HEK293T (cell line): Measurements from ENCODE around the gene IL4I1.
A peak's percentile ranks its signal among the peaks of the same experiment; 100 is the strongest.

Experiments used
- CTCF ChIA-PET: fragments of 350-600 bp; formaldehyde crosslinking; extraction: SDS; loops from one replicate; lab custom pipeline; 2021; ENCODE audit warnings: antibody characterized with exemption, inconsistent platforms; lab: Yijun Ruan, JAX
- POLR2A ChIA-PET: fragments of 350-600 bp; formaldehyde crosslinking; extraction: SDS; loops from one replicate; lab custom pipeline; 2020; ENCODE audit warnings: antibody characterized with exemption, inconsistent platforms; lab: Yijun Ruan, JAX
- DNase-seq: peaks from one replicate; pipeline ENCODE4 v3.0.0; 2012; ENCODE audit warnings: mixed read lengths; ENCODE audit errors: extremely low spot score
- ARNT ChIP-seq: fragments of 450-650 bp; IDR thresholded peaks from 2 replicates; pipeline ENCODE4 v1.6.1; 2017; ENCODE audit warnings: mild to moderate bottlenecking
- BHLHE40 ChIP-seq: fragments of 450-650 bp; IDR thresholded peaks from 2 replicates; pipeline ENCODE4 v1.6.1; 2016; ENCODE audit warnings: mild to moderate bottlenecking, moderate library complexity, borderline replicate concordance
- CTBP1 ChIP-seq: fragments of 450-650 bp; IDR thresholded peaks from 2 replicates; pipeline ENCODE4 v1.6.1; 2016; ENCODE audit warnings: borderline replicate concordance
- ELF4 ChIP-seq: fragments of 450-650 bp; IDR thresholded peaks from 2 replicates; pipeline ENCODE4 v1.6.1; 2017; ENCODE audit warnings: antibody characterized with exemption
- FOXA1 ChIP-seq: fragments of 450-650 bp; IDR thresholded peaks from 2 replicates; pipeline ENCODE4 v1.6.1; 2016; ENCODE audit warnings: mild to moderate bottlenecking
- FOXK2 ChIP-seq: fragments of 450-650 bp; IDR thresholded peaks from 2 replicates; pipeline ENCODE4 v1.6.1; 2016; ENCODE audit warnings: mild to moderate bottlenecking
- FOXM1 ChIP-seq: fragments of 450-650 bp; IDR thresholded peaks from 2 replicates; pipeline ENCODE4 v1.6.1; 2017; ENCODE audit warnings: mild to moderate bottlenecking, borderline replicate concordance
- HDGF ChIP-seq: fragments of 450-650 bp; IDR thresholded peaks from 2 replicates; pipeline ENCODE4 v1.6.1; 2017; ENCODE audit warnings: antibody characterized with exemption, borderline replicate concordance
- L3MBTL2 ChIP-seq: fragments of 450-650 bp; conservative IDR thresholded peaks from 2 replicates; pipeline ENCODE4 v1.6.1; 2016; ENCODE audit warnings: mild to moderate bottlenecking
- LEF1 ChIP-seq: fragments of 450-650 bp; IDR thresholded peaks from 2 replicates; pipeline ENCODE4 v1.6.1; 2017; ENCODE audit warnings: mild to moderate bottlenecking, borderline replicate concordance
- NFRKB ChIP-seq: fragments of 450-650 bp; IDR thresholded peaks from 2 replicates; pipeline ENCODE4 v1.6.1; 2016; ENCODE audit warnings: mild to moderate bottlenecking, moderate library complexity
- SP1 ChIP-seq: fragments of 450-650 bp; IDR thresholded peaks from 2 replicates; pipeline ENCODE4 v1.6.1; 2017
- SUZ12 ChIP-seq: fragments of 450-650 bp; IDR thresholded peaks from 2 replicates; pipeline ENCODE4 v1.6.1; 2016; ENCODE audit warnings: mild to moderate bottlenecking
- TARDBP ChIP-seq: fragments of 450-650 bp; IDR thresholded peaks from 2 replicates; pipeline ENCODE4 v1.6.1; 2016
- ZNF384 ChIP-seq: fragments of 450-650 bp; IDR thresholded peaks from 2 replicates; pipeline ENCODE4 v1.6.1; 2016
- TF ChIP-seq, protein P1 (sequence below): fragments of 450-650 bp; IDR thresholded peaks from 2 replicates; pipeline ENCODE4 v1.6.1; 2016

Gene IL4I1

GRCh38 chr19:49858088-49858985, 38.4 kb downstream of the IL4I1 start:
- DNase-seq, result no peak
- POLR2A ChIA-PET, result interaction anchor here (0.9 to 1.6 kb wide), 2 partner anchors 11 to 53 kb away, joined by 4 to 10 read pairs; no protein-coding TSS in a partner anchor
- CTCF ChIA-PET, result no interaction called here
- TF ChIP-seq, protein P1, sequence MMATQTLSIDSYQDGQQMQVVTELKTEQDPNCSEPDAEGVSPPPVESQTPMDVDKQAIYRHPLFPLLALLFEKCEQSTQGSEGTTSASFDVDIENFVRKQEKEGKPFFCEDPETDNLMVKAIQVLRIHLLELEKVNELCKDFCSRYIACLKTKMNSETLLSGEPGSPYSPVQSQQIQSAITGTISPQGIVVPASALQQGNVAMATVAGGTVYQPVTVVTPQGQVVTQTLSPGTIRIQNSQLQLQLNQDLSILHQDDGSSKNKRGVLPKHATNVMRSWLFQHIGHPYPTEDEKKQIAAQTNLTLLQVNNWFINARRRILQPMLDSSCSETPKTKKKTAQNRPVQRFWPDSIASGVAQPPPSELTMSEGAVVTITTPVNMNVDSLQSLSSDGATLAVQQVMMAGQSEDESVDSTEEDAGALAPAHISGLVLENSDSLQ, result no peak
- TF ChIP-seq HDGF (no peak), LEF1 (no peak), FOXK2 (no peak), ELF4 (0 out of 2 replicates have a peak, but pooled peaks have one; percentile 13), CTBP1 (no peak)

GRCh38 chr19:49857838-49858087, 38.9 kb downstream of the IL4I1 start:
- no peak for DNase-seq
- CTCF ChIA-PET, result no interaction called here
- no peak for TF ChIP-seq SUZ12
- no peak for TF ChIP-seq ARNT
- TF ChIP-seq ELF4, result no peak
- TF ChIP-seq, protein P1, result no peak
- no peak for TF ChIP-seq LEF1
- TF ChIP-seq L3MBTL2, result no peak
- no peak for TF ChIP-seq NFRKB
- TF ChIP-seq FOXK2, result no peak
- no peak for TF ChIP-seq FOXM1
- no peak for TF ChIP-seq ZNF384
- no peak for TF ChIP-seq SP1
- TF ChIP-seq FOXA1, result no peak
- TF ChIP-seq HDGF, result no peak
- TF ChIP-seq CTBP1, result no peak
- no peak for TF ChIP-seq TARDBP
- POLR2A ChIA-PET, result interaction anchor here (0.9 to 1.6 kb wide), 2 partner anchors 11 to 53 kb away, joined by 4 to 10 read pairs; no protein-coding TSS in a partner anchor

- no peak for TF ChIP-seq SUZ12
- TF ChIP-seq FOXM1, result no peak
- no peak for TF ChIP-seq HDGF
- TF ChIP-seq FOXA1, result no peak
- no peak for TF ChIP-seq NFRKB
- TF ChIP-seq, protein P1, result no peak
- no peak for TF ChIP-seq TARDBP
- TF ChIP-seq L3MBTL2, result no peak
- TF ChIP-seq FOXK2, result no peak
- TF ChIP-seq ARNT, result no peak
- TF ChIP-seq CTBP1, result no peak
- no peak for TF ChIP-seq LEF1
- no peak for TF ChIP-seq BHLHE40
- no peak for TF ChIP-seq SP1
- no peak for TF ChIP-seq ZNF384
- no peak for TF ChIP-seq ELF4
- CTCF ChIA-PET, result no interaction called here
- POLR2A ChIA-PET, result interaction anchor here (0.9 to 1.6 kb wide), 3 partner anchors 8 to 52 kb away, joined by 4 to 10 read pairs (median 5); no protein-coding TSS in a partner anchor
Measured at GRCh38 chr19:49857061-49857837, 39.4 kb downstream of the IL4I1 start.

GRCh38 chr19:49856574-49857021, 40.1 kb downstream of the IL4I1 start:
- DNase-seq, result no peak
- CTCF ChIA-PET, result no interaction called here
- POLR2A ChIA-PET, result interaction anchor here (1.1 to 1.6 kb wide), 2 partner anchors 9 to 19 kb away, joined by 3 to 5 read pairs; no protein-coding TSS in a partner anchor
- TF ChIP-seq FOXM1 (no peak), ELF4 (no peak), LEF1 (no peak), FOXK2 (no peak), NFRKB (no peak), ZNF384 (no peak), ARNT (no peak), SUZ12 (no peak), TARDBP (no peak), CTBP1 (no peak), L3MBTL2 (no peak)
- TF ChIP-seq, protein P1, result no peak

More at GRCh38 chr19:49857061-49857837, 39.4 kb downstream of the IL4I1 start:
- no peak for DNase-seq
